HepG2 (cell line): ENCODE measurements around the gene PPP1R13L. TPM values are rescaled to one million over a fixed set of nuclear protein-coding genes. Genes with fewer than 3 reads are reported as not detected.
A peak's percentile ranks its signal among the peaks of the same experiment; 100 is the strongest.

Source experiments
- BRCA1 ChIP-seq: sonication (generic); formaldehyde crosslinking; IDR thresholded peaks from 2 replicates; pipeline ENCODE4 v1.4.0; 2020; ENCODE audit warnings: missing genetic modification reagents
- EP300 ChIP-seq, 3 experiments: sonication (generic) in 1 of 3; formaldehyde crosslinking in 1 of 3; IDR thresholded peaks; 2 replicates each; pipeline versions ENCODE4 v1.5.1 to v1.6.1; 2011 to 2020; ENCODE audit warnings: low read depth in 2 of 3, low read length in 2 of 3, borderline replicate concordance in 1 of 3, improper control_type of control experiment in 1 of 3, mild to moderate bottlenecking in 1 of 3, missing genetic modification reagents in 1 of 3, moderate library complexity in 1 of 3
- HNRNPUL1 ChIP-seq: fragments of 200-400 bp; formaldehyde crosslinking; IDR thresholded peaks from 2 replicates; pipeline ENCODE4 v1.6.1; 2017; ENCODE audit warnings: low read depth, mild to moderate bottlenecking, low read length, moderate library complexity
- KDM6A ChIP-seq: IDR thresholded peaks from 2 replicates; pipeline ENCODE4 v1.6.1; 2016; ENCODE audit warnings: low read depth
- POLR2G ChIP-seq: fragments of 200-400 bp; formaldehyde crosslinking; IDR thresholded peaks from 2 replicates; pipeline ENCODE4 v1.6.1; 2018; ENCODE audit warnings: mild to moderate bottlenecking, low read depth, low read length, moderate library complexity
- RBFOX2 ChIP-seq: fragments of 200-400 bp; formaldehyde crosslinking; IDR thresholded peaks from 2 replicates; pipeline ENCODE4 v1.6.1; 2017; ENCODE audit warnings: low read depth, mild to moderate bottlenecking, low read length
- RBM22 ChIP-seq: fragments of 200-400 bp; formaldehyde crosslinking; optimal IDR thresholded peaks from 2 replicates; pipeline ENCODE3; 2017; ENCODE audit warnings: mild to moderate bottlenecking, low read length, moderate library complexity
- SIX4 ChIP-seq: sonication (generic); formaldehyde crosslinking; IDR thresholded peaks from 2 replicates; pipeline ENCODE4 v1.4.0; 2020; ENCODE audit warnings: missing genetic modification reagents
- SNAPC5 ChIP-seq: sonication (generic); formaldehyde crosslinking; IDR thresholded peaks from 2 replicates; pipeline ENCODE4 v1.8.1; 2023; ENCODE audit warnings: mild to moderate bottlenecking, missing genetic modification reagents, borderline replicate concordance
- TEAD2 ChIP-seq: sonication (generic); formaldehyde crosslinking; IDR thresholded peaks from 2 replicates; pipeline ENCODE4 v1.9.0; 2021; ENCODE audit warnings: missing genetic modification reagents
- TEF ChIP-seq: sonication (generic); formaldehyde crosslinking; IDR thresholded peaks from 2 replicates; pipeline ENCODE4 v1.5.0; 2020; ENCODE audit warnings: missing genetic modification reagents
- THRA ChIP-seq: sonication (generic); formaldehyde crosslinking; IDR thresholded peaks from 2 replicates; pipeline ENCODE4 v1.4.0; 2020; ENCODE audit warnings: missing genetic modification reagents, borderline replicate concordance
- ZBTB1 ChIP-seq: sonication (generic); formaldehyde crosslinking; IDR thresholded peaks from 2 replicates; pipeline ENCODE4 v1.4.0; 2020; ENCODE audit warnings: missing genetic modification reagents, borderline replicate concordance
- ZNF12 ChIP-seq: sonication (generic); formaldehyde crosslinking; IDR thresholded peaks from 2 replicates; pipeline ENCODE4 v1.5.0; 2020; ENCODE audit warnings: missing genetic modification reagents
- ZNF275 ChIP-seq: sonication (generic); formaldehyde crosslinking; IDR thresholded peaks from 2 replicates; pipeline ENCODE4 v1.8.0; 2022; ENCODE audit warnings: missing genetic modification reagents, mild to moderate bottlenecking, inconsistent platforms, borderline replicate concordance
- ZNF503 ChIP-seq: sonication (generic); formaldehyde crosslinking; IDR thresholded peaks from 2 replicates; pipeline ENCODE4 v1.4.0; 2020; ENCODE audit warnings: missing genetic modification reagents
- ZNF512B ChIP-seq: sonication (generic); formaldehyde crosslinking; IDR thresholded peaks from 2 replicates; pipeline ENCODE4 v1.5.1; 2020; ENCODE audit warnings: missing genetic modification reagents, mild to moderate bottlenecking, borderline replicate concordance
- ZNF747 ChIP-seq: sonication (generic); formaldehyde crosslinking; IDR thresholded peaks from 2 replicates; pipeline ENCODE4 v1.8.1; 2023; ENCODE audit warnings: missing genetic modification reagents, mild to moderate bottlenecking, borderline replicate concordance
- polyA plus RNA-seq, 8 experiments: library from polyadenylated mRNA; depleted of rRNA in 3 of 8; stranded (reverse) in 7 of 8; unstranded in 1 of 8; fragments of >200 nt; fragmentation: Illumina TruSeq in 4 of 8; extraction: Trizol in 4 of 8; gene quantifications; 2 replicates each; pipeline versions ENCODE4 v1.2.1 to v1.2.3, GENCODE V29; 2011 to 2016; ENCODE audit warnings: low read depth in 4 of 8, missing spikeins in 1 of 8, mixed read lengths in 1 of 8; ENCODE audit not compliant: insufficient read depth in 1 of 8
- total RNA-seq, 5 experiments: library from RNA; depleted of rRNA; stranded (reverse); fragments of >200 nt; fragmentation: Illumina TruSeq; extraction: Trizol; gene quantifications; 2 replicates each; pipeline ENCODE4 v1.2.3, GENCODE V29; 2016; ENCODE audit warnings: low read depth in 1 of 5

The PPP1R13L gene
- total and polyA plus RNA-seq, 2 of the 13 experiments (the other 11 are each of a cell fraction or from before 2014, with no cell fraction given) = 1.3 to 6.6 TPM

- TF ChIP-seq ZNF512B (no peak), HNRNPUL1 (no peak), BRCA1 (CRISPR knock-in tag) (no peak), RBM22 (peak; percentile 42), RBFOX2 (no peak), ZNF747 (CRISPR knock-in tag) (no peak), SIX4 (CRISPR knock-in tag) (no peak), TEF (CRISPR knock-in tag) (no peak), POLR2G (peak; percentile 49), EP300 (IDR thresholded peaks at IDR 0.05; ENCODE audit: low read depth in 2 of 2, low read length in 2 of 2) (no peak), EP300 (CRISPR knock-in tag; IDR thresholded peaks at IDR 0.05; ENCODE audit: borderline replicate concordance) (no peak), KDM6A (no peak), ZNF503 (no peak), TEAD2 (CRISPR knock-in tag) (no peak), SNAPC5 (no peak), THRA (no peak), ZNF12 (CRISPR knock-in tag) (no peak), ZBTB1 (CRISPR knock-in tag) (no peak), ZNF275 (CRISPR knock-in tag) (no peak)
Measured at GRCh38 chr19:45348367-45349125, 56.3 kb downstream of the PPP1R13L start (continued).
